GM12891 (cell line): ENCODE data around the gene NPAS2.

Source experiments
- PAX5 ChIP-seq: IDR thresholded peaks from 2 replicates; pipeline ENCODE4 v1.6.1; 2011; ENCODE audit warnings: low read length, moderate library complexity, mild to moderate bottlenecking; ENCODE audit not compliant: insufficient read depth, severe bottlenecking
- POLR2A ChIP-seq: IDR thresholded peaks from 2 replicates; pipeline ENCODE4 v1.6.1; 2011; ENCODE audit warnings: low read depth, low read length, control low read depth
- POLR2AphosphoS5 ChIP-seq: IDR thresholded peaks from 2 replicates; pipeline ENCODE4 v1.6.1; 2011; ENCODE audit warnings: low read depth, low read length, control low read depth
- POU2F2 ChIP-seq: IDR thresholded peaks from 2 replicates; pipeline ENCODE4 v1.6.1; 2011; ENCODE audit warnings: low read depth, mild to moderate bottlenecking, control low read depth, low read length, moderate library complexity
- TAF1 ChIP-seq: IDR thresholded peaks from 2 replicates; pipeline ENCODE4 v1.6.1; 2011; ENCODE audit warnings: low read depth, low read length, control low read depth

DNA sequence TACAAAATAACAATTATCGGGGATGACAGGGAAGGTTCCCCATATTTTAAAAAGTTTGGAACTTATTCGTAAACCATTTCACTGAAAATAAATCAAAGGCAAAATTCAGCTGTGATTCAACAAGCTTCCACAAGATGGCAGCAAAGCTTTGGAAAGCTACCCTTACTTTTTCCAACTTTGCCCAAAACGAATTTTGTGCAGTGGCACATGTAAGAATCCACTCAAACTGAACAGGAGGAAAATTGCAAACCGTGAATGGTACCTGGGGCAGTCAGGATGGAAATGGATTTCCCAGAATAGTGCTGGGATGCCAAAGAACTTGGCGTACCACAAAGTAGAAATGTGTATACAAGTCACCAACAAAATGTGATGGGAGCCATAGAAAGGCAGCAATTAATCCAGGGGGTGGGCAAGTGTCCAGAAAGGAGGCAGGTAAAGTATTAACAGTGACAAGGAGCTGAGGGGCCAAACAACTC, 192.8 kb downstream of the NPAS2 start:
- no peak for TF ChIP-seq PAX5
- TF ChIP-seq POLR2A, result no peak
- no peak for TF ChIP-seq POLR2AphosphoS5
- TF ChIP-seq TAF1, result no peak
- TF ChIP-seq POU2F2, result no peak
